GM23338 (cell line): Measurements from ENCODE around the gene RPLP1. TPM values are rescaled to one million over a fixed set of nuclear protein-coding genes. Genes with fewer than 3 reads are reported as not detected.

Experiments
- ATAC-seq: fragments of 200-7000 bp; cut with Tn5 transposase; 3 replicates; pipeline ENCODE4 v1.9.1; 2020
- DNase-seq: peaks from one replicate; pipeline ENCODE4 v3.0.0-alpha.2; 2015; ENCODE audit warnings: low spot score
- H2AFZ ChIP-seq: fragments of 200-600 bp; sonication (generic); 2 replicates; pipeline ENCODE4 v1.8.0; 2016; ENCODE audit warnings: antibody characterized with exemption, mild to moderate bottlenecking, moderate library complexity
- H3F3A ChIP-seq: fragments of 200-600 bp; sonication (generic); replicated peaks from 2 replicates; pipeline ENCODE4 v1.8.0; 2017; ENCODE audit warnings: antibody characterized with exemption, mixed run types, low read depth
- H3K27ac ChIP-seq: fragments of 200-600 bp; sonication (generic); 2 replicates; pipeline ENCODE4 v1.6.1; 2016; ENCODE audit warnings: low read depth
- H3K27me3 ChIP-seq: fragments of 200-600 bp; sonication (generic); 2 replicates; pipeline ENCODE4 v1.8.0; 2016; ENCODE audit warnings: mild to moderate bottlenecking, mixed run types, moderate library complexity; ENCODE audit not compliant: insufficient read depth
- H3K36me3 ChIP-seq: fragments of 200-600 bp; sonication (generic); 2 replicates; pipeline ENCODE4 v1.8.0; 2016; ENCODE audit warnings: mild to moderate bottlenecking; ENCODE audit not compliant: insufficient read depth
- H3K4me1 ChIP-seq: fragments of 200-600 bp; sonication (generic); 2 replicates; pipeline ENCODE4 v1.8.0; 2016; ENCODE audit warnings: mild to moderate bottlenecking, moderate library complexity; ENCODE audit not compliant: insufficient read depth
- H3K4me2 ChIP-seq: fragments of 200-600 bp; sonication (generic); 2 replicates; pipeline ENCODE4 v1.7.1; 2017; ENCODE audit warnings: mixed run types
- H3K4me3 ChIP-seq: fragments of 200-600 bp; sonication (generic); 2 replicates; pipeline ENCODE4 v1.6.1; 2016; ENCODE audit warnings: mixed run types
- H3K79me2 ChIP-seq: fragments of 200-600 bp; sonication (generic); replicated peaks from 2 replicates; pipeline ENCODE4 v1.8.0; 2017; ENCODE audit warnings: mild to moderate bottlenecking; ENCODE audit not compliant: insufficient read depth
- H3K9me2 ChIP-seq: fragments of 200-600 bp; sonication (generic); 2 replicates; pipeline ENCODE4 v1.8.0; 2017; ENCODE audit not compliant: insufficient read depth
- H4K20me1 ChIP-seq: fragments of 200-600 bp; sonication (generic); replicated peaks from 2 replicates; pipeline ENCODE4 v1.8.0; 2017; ENCODE audit warnings: mild to moderate bottlenecking; ENCODE audit not compliant: insufficient read depth
- H3K27ac Mint-ChIP-seq: 2 replicates; pipeline ENCODE4 v1.8.0; 2020; ENCODE audit warnings: inconsistent platforms, mild to moderate bottlenecking, moderate library complexity, mixed read lengths
- H3K27me3 Mint-ChIP-seq: 3 replicates; pipeline ENCODE4 v1.8.0; 2022; ENCODE audit warnings: low read depth, mild to moderate bottlenecking, moderate library complexity, mixed read lengths, inconsistent platforms; ENCODE audit not compliant: insufficient read depth, poor library complexity
- H3K36me3 Mint-ChIP-seq: 3 replicates; pipeline ENCODE4 v1.8.0; 2021; ENCODE audit warnings: low read depth, mild to moderate bottlenecking, inconsistent platforms, moderate library complexity, mixed read lengths
- H3K4me1 Mint-ChIP-seq: 3 replicates; pipeline ENCODE4 v1.8.0; 2020; ENCODE audit warnings: mild to moderate bottlenecking, inconsistent platforms, mixed read lengths
- H3K4me3 Mint-ChIP-seq: 3 replicates; pipeline ENCODE4 v1.8.0; 2021; ENCODE audit warnings: moderate library complexity, mild to moderate bottlenecking, inconsistent platforms, mixed read lengths
- H3K9me3 Mint-ChIP-seq: 3 replicates; pipeline ENCODE4 v1.8.0; 2020; ENCODE audit warnings: moderate library complexity, mild to moderate bottlenecking, inconsistent platforms, mixed read lengths
- CREB1 ChIP-seq: fragments of 250-450 bp; sonication (Bioruptor Pico); IDR thresholded peaks from 2 replicates; pipeline ENCODE4 v1.5.0; 2020; ENCODE audit warnings: low read depth, mild to moderate bottlenecking, moderate library complexity
- EZH2 ChIP-seq: fragments of 200-600 bp; sonication (generic); IDR thresholded peaks from one replicate; pipeline ENCODE4 v1.8.0; 2017; ENCODE audit warnings: antibody characterized with exemption, mild to moderate bottlenecking, low read depth; ENCODE audit not compliant: unreplicated experiment
- EZH2phosphoT487 ChIP-seq: fragments of 200-600 bp; sonication (generic); IDR thresholded peaks from one replicate; pipeline ENCODE4 v1.8.1; 2018; ENCODE audit warnings: antibody characterized with exemption; ENCODE audit not compliant: unreplicated experiment
- JUNB ChIP-seq: IDR thresholded peaks from one replicate; pipeline ENCODE4 v1.6.1; 2016; ENCODE audit warnings: antibody characterized with exemption; ENCODE audit not compliant: unreplicated experiment
- NANOG ChIP-seq: IDR thresholded peaks from 2 replicates; pipeline ENCODE4 v1.6.1; 2016; ENCODE audit warnings: antibody characterized with exemption, borderline replicate concordance
- POLR2AphosphoS5 ChIP-seq: IDR thresholded peaks from 2 replicates; pipeline ENCODE4 v1.6.1; 2016; ENCODE audit warnings: antibody characterized with exemption, low read depth
- STAT1 ChIP-seq: IDR thresholded peaks from one replicate; pipeline ENCODE4 v1.6.1; 2016; ENCODE audit warnings: antibody characterized with exemption; ENCODE audit not compliant: unreplicated experiment
- ZNF114 ChIP-seq: fragments of 250-450 bp; sonication (Bioruptor Pico); IDR thresholded peaks from 2 replicates; pipeline ENCODE4 v1.5.0; 2020; ENCODE audit warnings: mild to moderate bottlenecking, moderate library complexity
- ZNF331 ChIP-seq: fragments of 250-450 bp; sonication (Bioruptor Pico); IDR thresholded peaks from 2 replicates; pipeline ENCODE4 v1.5.0; 2020; ENCODE audit warnings: low read depth, mild to moderate bottlenecking, moderate library complexity
- ZNF462 ChIP-seq: fragments of 250-450 bp; sonication (Bioruptor Pico); IDR thresholded peaks from 2 replicates; pipeline ENCODE4 v1.5.0; 2020; ENCODE audit warnings: mild to moderate bottlenecking, moderate library complexity
- polyA plus RNA-seq: library from polyadenylated mRNA; unstranded; fragments of >200 nt; fragmentation: Nextera tagmentation; extraction: Ambion mirVana; gene quantifications from 2 replicates; pipeline ENCODE4 v1.2.1, GENCODE V29; 2016
- total RNA-seq: library from RNA; depleted of rRNA; stranded (reverse); fragments of >200 nt; shearing (Covaris generic); gene quantifications from 2 replicates; pipeline ENCODE4 v1.2.3, GENCODE V29; 2014
- TF ChIP-seq, protein P1 (sequence below): IDR thresholded peaks from 2 replicates; pipeline ENCODE4 v1.6.1; 2016; ENCODE audit warnings: antibody characterized with exemption
- TF ChIP-seq, protein P2 (sequence below), 2 experiments: fragments of 200-600 bp in 1 of 2; sonication (generic) in 1 of 2; conservative IDR thresholded peaks; 2 replicates each; pipeline versions ENCODE4 v1.5.1 to v1.6.1; 2016 to 2017; ENCODE audit warnings: antibody characterized with exemption in 2 of 2, low read depth in 2 of 2, mild to moderate bottlenecking in 2 of 2, moderate library complexity in 1 of 2
- TF ChIP-seq, protein P3 (sequence below): IDR thresholded peaks from one replicate; pipeline ENCODE4 v1.6.1; 2018; ENCODE audit warnings: antibody characterized with exemption; ENCODE audit not compliant: unreplicated experiment

The RPLP1 gene
- total and polyA plus RNA-seq, 2 experiments from 2014 or later, result 283 to 3,258 TPM

DNA sequence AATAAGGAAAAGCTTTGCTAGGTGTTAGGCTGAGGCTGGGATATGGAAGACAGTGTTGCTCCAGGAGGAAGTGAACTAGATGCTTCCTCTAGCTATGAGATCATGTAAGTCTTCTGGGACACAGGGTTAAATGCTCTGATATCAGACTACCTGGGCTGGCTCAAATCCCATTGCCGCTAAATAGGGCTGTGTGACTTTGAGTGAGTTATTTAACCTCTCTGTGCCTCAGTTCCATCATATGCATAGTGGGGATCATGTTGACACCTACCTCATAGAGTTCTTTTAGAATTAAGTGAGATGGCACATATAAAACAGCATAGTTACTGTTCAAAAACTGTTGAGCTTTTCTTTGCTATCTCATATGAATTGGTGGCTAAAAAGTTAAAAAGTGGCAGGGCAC, 12.6 kb downstream of the RPLP1 start:
- no peak overlapping the region for H3K4me3 ChIP-seq
- Mint-ChIP-seq H3K36me3 (no peaks in the 10 kb centered on the region), H3K4me3 (no peak overlapping the region), H3K27me3 (peaks cover 3% of the 10 kb centered on the region), H3K27ac (no peak overlapping the region), H3K9me3 (no peaks in the 10 kb centered on the region), H3K4me1 (peaks cover 6% of the 10 kb centered on the region; the same call in 2 of the 3 replicates)
- no peaks in the 10 kb centered on the region for H3K9me2 ChIP-seq
- no peaks in the 10 kb centered on the region for H3K79me2 ChIP-seq
- H3F3A ChIP-seq, result 0 out of 2 replicates have a peak, but pooled peaks cover 3% of the 10 kb centered on the region
- TF ChIP-seq CREB1 (CRISPR knock-in tag) (no peak), ZNF331 (CRISPR knock-in tag) (no peak), NANOG (no peak), EZH2phosphoT487 (no peak), ZNF462 (no peak), STAT1 (no peak), JUNB (no peak), ZNF114 (no peak), EZH2 (no peak), POLR2AphosphoS5 (no peak)
- TF ChIP-seq, protein P1, sequence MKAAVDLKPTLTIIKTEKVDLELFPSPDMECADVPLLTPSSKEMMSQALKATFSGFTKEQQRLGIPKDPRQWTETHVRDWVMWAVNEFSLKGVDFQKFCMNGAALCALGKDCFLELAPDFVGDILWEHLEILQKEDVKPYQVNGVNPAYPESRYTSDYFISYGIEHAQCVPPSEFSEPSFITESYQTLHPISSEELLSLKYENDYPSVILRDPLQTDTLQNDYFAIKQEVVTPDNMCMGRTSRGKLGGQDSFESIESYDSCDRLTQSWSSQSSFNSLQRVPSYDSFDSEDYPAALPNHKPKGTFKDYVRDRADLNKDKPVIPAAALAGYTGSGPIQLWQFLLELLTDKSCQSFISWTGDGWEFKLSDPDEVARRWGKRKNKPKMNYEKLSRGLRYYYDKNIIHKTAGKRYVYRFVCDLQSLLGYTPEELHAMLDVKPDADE, result no peak
- TF ChIP-seq, protein P2, sequence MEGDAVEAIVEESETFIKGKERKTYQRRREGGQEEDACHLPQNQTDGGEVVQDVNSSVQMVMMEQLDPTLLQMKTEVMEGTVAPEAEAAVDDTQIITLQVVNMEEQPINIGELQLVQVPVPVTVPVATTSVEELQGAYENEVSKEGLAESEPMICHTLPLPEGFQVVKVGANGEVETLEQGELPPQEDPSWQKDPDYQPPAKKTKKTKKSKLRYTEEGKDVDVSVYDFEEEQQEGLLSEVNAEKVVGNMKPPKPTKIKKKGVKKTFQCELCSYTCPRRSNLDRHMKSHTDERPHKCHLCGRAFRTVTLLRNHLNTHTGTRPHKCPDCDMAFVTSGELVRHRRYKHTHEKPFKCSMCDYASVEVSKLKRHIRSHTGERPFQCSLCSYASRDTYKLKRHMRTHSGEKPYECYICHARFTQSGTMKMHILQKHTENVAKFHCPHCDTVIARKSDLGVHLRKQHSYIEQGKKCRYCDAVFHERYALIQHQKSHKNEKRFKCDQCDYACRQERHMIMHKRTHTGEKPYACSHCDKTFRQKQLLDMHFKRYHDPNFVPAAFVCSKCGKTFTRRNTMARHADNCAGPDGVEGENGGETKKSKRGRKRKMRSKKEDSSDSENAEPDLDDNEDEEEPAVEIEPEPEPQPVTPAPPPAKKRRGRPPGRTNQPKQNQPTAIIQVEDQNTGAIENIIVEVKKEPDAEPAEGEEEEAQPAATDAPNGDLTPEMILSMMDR (conservative IDR thresholded peaks at IDR 0.05; ENCODE audit: low read depth in 2 of 2), result no peak
- TF ChIP-seq, protein P3, sequence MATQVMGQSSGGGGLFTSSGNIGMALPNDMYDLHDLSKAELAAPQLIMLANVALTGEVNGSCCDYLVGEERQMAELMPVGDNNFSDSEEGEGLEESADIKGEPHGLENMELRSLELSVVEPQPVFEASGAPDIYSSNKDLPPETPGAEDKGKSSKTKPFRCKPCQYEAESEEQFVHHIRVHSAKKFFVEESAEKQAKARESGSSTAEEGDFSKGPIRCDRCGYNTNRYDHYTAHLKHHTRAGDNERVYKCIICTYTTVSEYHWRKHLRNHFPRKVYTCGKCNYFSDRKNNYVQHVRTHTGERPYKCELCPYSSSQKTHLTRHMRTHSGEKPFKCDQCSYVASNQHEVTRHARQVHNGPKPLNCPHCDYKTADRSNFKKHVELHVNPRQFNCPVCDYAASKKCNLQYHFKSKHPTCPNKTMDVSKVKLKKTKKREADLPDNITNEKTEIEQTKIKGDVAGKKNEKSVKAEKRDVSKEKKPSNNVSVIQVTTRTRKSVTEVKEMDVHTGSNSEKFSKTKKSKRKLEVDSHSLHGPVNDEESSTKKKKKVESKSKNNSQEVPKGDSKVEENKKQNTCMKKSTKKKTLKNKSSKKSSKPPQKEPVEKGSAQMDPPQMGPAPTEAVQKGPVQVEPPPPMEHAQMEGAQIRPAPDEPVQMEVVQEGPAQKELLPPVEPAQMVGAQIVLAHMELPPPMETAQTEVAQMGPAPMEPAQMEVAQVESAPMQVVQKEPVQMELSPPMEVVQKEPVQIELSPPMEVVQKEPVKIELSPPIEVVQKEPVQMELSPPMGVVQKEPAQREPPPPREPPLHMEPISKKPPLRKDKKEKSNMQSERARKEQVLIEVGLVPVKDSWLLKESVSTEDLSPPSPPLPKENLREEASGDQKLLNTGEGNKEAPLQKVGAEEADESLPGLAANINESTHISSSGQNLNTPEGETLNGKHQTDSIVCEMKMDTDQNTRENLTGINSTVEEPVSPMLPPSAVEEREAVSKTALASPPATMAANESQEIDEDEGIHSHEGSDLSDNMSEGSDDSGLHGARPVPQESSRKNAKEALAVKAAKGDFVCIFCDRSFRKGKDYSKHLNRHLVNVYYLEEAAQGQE, result no peak
- H3K36me3 ChIP-seq, result no peaks in the 10 kb centered on the region
- H2AFZ ChIP-seq, result no peak overlapping the region
- ATAC-seq (no peak), DNase-seq (no peak)
- H3K27me3 ChIP-seq, result no peaks in the 10 kb centered on the region
- no peak overlapping the region for H3K27ac ChIP-seq
- no peak overlapping the region for H3K4me2 ChIP-seq
- H3K4me1 ChIP-seq, result no peaks in the 10 kb centered on the region
- no peaks in the 10 kb centered on the region for H4K20me1 ChIP-seq
